CD4-positive, alpha-beta T cell (primary cell): ENCODE measurements around the gene HERC6. TPM values are rescaled to one million over a fixed set of nuclear protein-coding genes. Genes with fewer than 3 reads are reported as not detected.

Experiments
- ATAC-seq: fragments of 200-7000 bp; cut with Tn5 transposase; one replicate; pipeline ENCODE4 v1.10.0; 2022; ENCODE audit warnings: mild to moderate bottlenecking; ENCODE audit not compliant: poor library complexity
- CTCF ChIA-PET: fragments of 350-600 bp; sonication (Branson Sonifier 250); formaldehyde crosslinking; loops from one replicate; lab custom pipeline; 2021; ENCODE audit warnings: antibody characterized with exemption, inconsistent platforms; lab: Charles Lee
- POLR2A ChIA-PET: fragments of 350-600 bp; sonication (Branson Sonifier 250); formaldehyde crosslinking; loops from one replicate; lab custom pipeline; 2021; ENCODE audit warnings: antibody characterized with exemption, inconsistent platforms; lab: Charles Lee
- DNase-seq, 14 experiments: peaks; one replicate each; pipeline ENCODE4 v3.0.0-alpha.2; 2013 to 2020; ENCODE audit warnings: mixed read lengths in 2 of 14
- H3K27ac ChIP-seq, 2 donors: one replicate each; pipeline versions ENCODE4 v1.5.1 to v1.7.0; 2013; ENCODE audit warnings: low read length in 2 of 2, low read depth in 1 of 2, mild to moderate bottlenecking in 1 of 2
- H3K27me3 ChIP-seq, 2 experiments: 1 replicate in 1 of 2; 2 replicates in 1 of 2; pipeline versions ENCODE4 v1.6.1 to v1.7.0; 2013; ENCODE audit warnings: low read length in 2 of 2, control low read depth in 1 of 2, mild to moderate bottlenecking in 1 of 2, moderate library complexity in 1 of 2; ENCODE audit not compliant: insufficient read depth in 2 of 2, control insufficient read depth in 1 of 2
- H3K36me3 ChIP-seq: one replicate; pipeline ENCODE4 v1.6.1; 2013; ENCODE audit warnings: low read length, control low read depth; ENCODE audit not compliant: insufficient read depth
- H3K4me1 ChIP-seq: one replicate; pipeline ENCODE4 v1.6.1; 2013; ENCODE audit warnings: low read length, control low read depth; ENCODE audit not compliant: insufficient read depth
- H3K4me3 ChIP-seq: one replicate; pipeline ENCODE4 v1.5.1; 2013; ENCODE audit warnings: mild to moderate bottlenecking, low read length, moderate library complexity
- H3K9me3 ChIP-seq, 2 experiments: 1 replicate in 1 of 2; 2 replicates in 1 of 2; pipeline versions ENCODE4 v1.6.1 to v1.7.0; 2013; ENCODE audit warnings: low read length in 2 of 2, mild to moderate bottlenecking in 2 of 2, control low read depth in 1 of 2, moderate library complexity in 1 of 2; ENCODE audit not compliant: control insufficient read depth in 1 of 2, insufficient read depth in 1 of 2
- H3K27ac Mint-ChIP-seq: one replicate; pipeline ENCODE4 v1.8.0; 2020; ENCODE audit warnings: mixed read lengths
- H3K27me3 Mint-ChIP-seq: one replicate; pipeline ENCODE4 v1.8.0; 2021; ENCODE audit warnings: mixed read lengths
- H3K36me3 Mint-ChIP-seq: one replicate; pipeline ENCODE4 v1.8.0; 2021; ENCODE audit warnings: low read depth, mixed read lengths
- H3K4me1 Mint-ChIP-seq: one replicate; pipeline ENCODE4 v1.8.0; 2021; ENCODE audit warnings: low read depth, mixed read lengths
- H3K4me3 Mint-ChIP-seq: one replicate; pipeline ENCODE4 v1.8.0; 2020; ENCODE audit warnings: mild to moderate bottlenecking, mixed read lengths
- H3K9me3 Mint-ChIP-seq: one replicate; pipeline ENCODE4 v1.8.0; 2020; ENCODE audit warnings: mixed read lengths
- CTCF ChIP-seq: fragments of 200-600 bp; IDR thresholded peaks from one replicate; pipeline ENCODE4 v1.8.0; 2022; ENCODE audit warnings: antibody characterized with exemption, mild to moderate bottlenecking
- intact Hi-C, 2 experiments: fragments of 100-400 bp; cut with DNase I in 1 of 2; cut with micrococcal nuclease in 1 of 2; formaldehyde crosslinking; loops; one replicate each; pipeline versions ENCODE4 v1.15.1 to v1.9.0; 2023 to 2025; cut with DNase I, micrococcal nuclease
- total RNA-seq, 174 experiments: library from RNA in 2 of 174; stranded (reverse) in 2 of 174; gene quantifications; one replicate each; pipeline ENCODE4 v1.2.3 and lab custom pipeline; 2021 to 2026

HERC6 gene
- total RNA-seq, 2 experiments from 2014 or later: 9.5 to 10.6 TPM

- CTCF ChIA-PET: no interaction called here
- intact Hi-C loops: no loop called here
- ATAC-seq: no peak
- DNase-seq: no peak
- Mint-ChIP-seq H3K9me3 (no peaks in the 10 kb centered on the region), H3K4me1 (no peaks in the 10 kb centered on the region), H3K27ac (no peak overlapping the region), H3K4me3 (no peak overlapping the region), H3K27me3 (no peaks in the 10 kb centered on the region), H3K36me3 (peaks cover 81% of the 10 kb centered on the region)
- no peak overlapping the region for H3K4me3 ChIP-seq
- peaks cover 39% of the 10 kb centered on the region for H3K36me3 ChIP-seq
- H3K9me3 ChIP-seq: no peaks in the 10 kb centered on the region
- no peaks in the 10 kb centered on the region for H3K27me3 ChIP-seq
- H3K27ac ChIP-seq: no peak overlapping the region
- no peaks in the 10 kb centered on the region for H3K4me1 ChIP-seq
- TF ChIP-seq CTCF: no peak
- POLR2A ChIA-PET: no interaction called here
Measured at GRCh38 chr4:88414755-88415154, 36.1 kb downstream of the HERC6 start.

GRCh38 chr4:88415982-88416381 is 37.3 kb downstream of the HERC6 start:
- intact Hi-C loops: no loop called here

GRCh38 chr4:88418411-88418810 is 39.8 kb downstream of the HERC6 start:
- Histone ChIP-seq H3K4me1 (no peaks in the 10 kb centered on the region), H3K4me3 (no peak overlapping the region), H3K27ac (no peak overlapping the region), H3K9me3 (no peaks in the 10 kb centered on the region), H3K36me3 (peaks cover 26% of the 10 kb centered on the region), H3K27me3 (no peaks in the 10 kb centered on the region)
- no peak for ATAC-seq
- Mint-ChIP-seq H3K4me1 (peaks cover 5% of the 10 kb centered on the region), H3K27ac (no peak overlapping the region), H3K27me3 (no peaks in the 10 kb centered on the region), H3K9me3 (no peaks in the 10 kb centered on the region), H3K4me3 (no peak overlapping the region), H3K36me3 (peaks cover 72% of the 10 kb centered on the region)
- intact Hi-C loops: no loop called here
- CTCF ChIA-PET: no interaction called here
- TF ChIP-seq CTCF: no peak
- POLR2A ChIA-PET: no interaction called here
- DNase-seq: no peak

More at GRCh38 chr4:88415982-88416381, 37.3 kb downstream of the HERC6 start:
- ChIA-PET CTCF (no interaction called here), POLR2A (no interaction called here)
- Histone ChIP-seq H3K27me3 (no peaks in the 10 kb centered on the region), H3K9me3 (no peaks in the 10 kb centered on the region), H3K36me3 (peaks cover 35% of the 10 kb centered on the region), H3K27ac (no peak overlapping the region), H3K4me3 (no peak overlapping the region), H3K4me1 (no peaks in the 10 kb centered on the region)
- no peak for DNase-seq
- no peak overlapping the region for H3K4me3 Mint-ChIP-seq
- peaks cover 75% of the 10 kb centered on the region for H3K36me3 Mint-ChIP-seq
- H3K9me3 Mint-ChIP-seq: no peaks in the 10 kb centered on the region
- H3K27me3 Mint-ChIP-seq: no peaks in the 10 kb centered on the region
- no peaks in the 10 kb centered on the region for H3K4me1 Mint-ChIP-seq
- no peak for ATAC-seq
- no peak overlapping the region for H3K27ac Mint-ChIP-seq
- no peak for TF ChIP-seq CTCF
